ENCODE data around the gene LASP1. TPM values are rescaled to one million over a fixed set of nuclear protein-coding genes. Genes with fewer than 3 reads are reported as not detected.
A peak's percentile ranks its signal among the peaks of the same experiment; 100 is the strongest.

The LASP1 gene
- total RNA-seq, 1 donor from 2014 or later: 67.1 TPM

GRCh38 chr17:38870259-38871165, 654 bp downstream of the LASP1 start:
- DNase-seq: peak; percentile 86

DNA sequence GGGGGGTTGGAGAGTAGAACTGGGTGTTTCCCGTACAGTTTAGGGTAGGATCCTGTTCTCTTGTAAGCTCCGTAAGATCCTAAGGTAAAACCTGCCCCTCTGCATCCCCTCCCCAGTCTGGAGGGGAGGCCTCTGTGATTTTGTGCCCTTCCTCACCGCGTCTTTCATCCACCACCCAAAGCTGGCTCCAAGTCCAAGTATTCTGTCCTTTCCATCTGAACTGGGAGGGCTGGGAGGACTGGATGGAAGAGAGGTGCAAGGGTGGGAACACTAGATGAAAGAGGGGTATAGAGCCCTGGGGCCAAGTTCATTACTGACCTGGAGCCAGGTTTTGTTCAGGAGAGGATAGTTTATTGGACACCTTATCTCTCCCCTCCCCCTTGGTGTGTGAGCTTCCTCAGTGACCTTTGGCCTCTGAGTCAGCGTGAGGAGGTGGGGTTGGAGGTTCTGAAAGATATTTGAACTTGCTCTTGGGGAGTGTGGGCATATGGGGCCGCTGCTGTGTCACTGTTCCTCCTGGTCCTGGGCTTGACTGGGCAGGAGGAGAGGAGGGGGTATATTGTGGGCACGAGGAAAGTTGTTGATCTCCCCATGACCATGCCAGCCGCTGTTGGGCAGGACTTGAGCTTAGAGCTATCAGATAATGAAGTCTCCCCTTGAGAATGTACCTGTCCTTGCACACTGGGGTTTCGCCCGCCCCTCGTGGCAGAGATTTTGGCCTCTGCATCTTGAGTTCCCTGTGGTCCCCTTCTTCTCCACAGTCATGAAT, 1.6 kb downstream of the LASP1 start:
- no peak for DNase-seq

GRCh38 chr17:38872027-38872511, 2.2 kb downstream of the LASP1 start:
- no peak for DNase-seq

GRCh38 chr17:38872671-38873385, 3.0 kb downstream of the LASP1 start:
- no peak for DNase-seq

GRCh38 chr17:38873640-38874380, 4.0 kb downstream of the LASP1 start:
- DNase-seq: no peak

GRCh38 chr17:38874505-38875400, 4.9 kb downstream of the LASP1 start:
- DNase-seq: no peak

GRCh38 chr17:38875477-38876075, 5.7 kb downstream of the LASP1 start:
- no peak for DNase-seq

DNA sequence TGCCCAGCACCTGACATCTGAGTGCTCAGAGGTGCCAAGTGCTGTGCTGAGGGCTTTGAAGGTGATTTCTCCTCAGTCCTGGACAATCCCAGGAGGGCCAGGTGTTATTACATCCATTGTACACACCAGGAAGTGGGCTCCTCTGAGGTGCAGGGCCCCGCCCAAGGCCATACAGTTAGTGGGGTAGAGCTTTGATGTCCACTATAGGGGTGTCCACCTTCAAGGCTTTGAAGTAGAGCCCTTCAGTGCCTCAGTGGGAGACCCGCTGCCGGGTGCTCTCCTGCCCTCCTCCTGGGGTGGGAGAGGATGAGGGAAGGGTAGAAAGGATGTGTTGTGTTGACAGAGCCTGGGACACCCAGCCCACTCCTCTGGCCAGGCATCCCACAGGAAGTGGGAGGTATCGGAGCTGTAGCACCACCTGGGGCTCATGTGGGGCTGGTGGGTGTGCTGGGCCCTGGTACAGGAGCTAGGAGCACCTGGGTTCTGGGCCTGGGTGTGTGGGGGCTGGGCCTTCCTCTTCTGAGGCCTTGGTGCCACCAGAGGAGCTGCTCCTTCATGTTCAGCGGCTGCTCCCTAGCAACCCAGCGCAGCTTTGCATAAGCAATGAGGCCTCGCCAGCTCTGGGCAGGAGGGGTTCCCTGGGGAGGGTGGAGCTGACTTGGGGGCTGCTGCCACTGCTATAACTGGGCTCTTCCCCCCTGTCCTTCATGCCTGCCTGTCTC, 7.4 kb downstream of the LASP1 start:
- DNase-seq: no peak

DNA sequence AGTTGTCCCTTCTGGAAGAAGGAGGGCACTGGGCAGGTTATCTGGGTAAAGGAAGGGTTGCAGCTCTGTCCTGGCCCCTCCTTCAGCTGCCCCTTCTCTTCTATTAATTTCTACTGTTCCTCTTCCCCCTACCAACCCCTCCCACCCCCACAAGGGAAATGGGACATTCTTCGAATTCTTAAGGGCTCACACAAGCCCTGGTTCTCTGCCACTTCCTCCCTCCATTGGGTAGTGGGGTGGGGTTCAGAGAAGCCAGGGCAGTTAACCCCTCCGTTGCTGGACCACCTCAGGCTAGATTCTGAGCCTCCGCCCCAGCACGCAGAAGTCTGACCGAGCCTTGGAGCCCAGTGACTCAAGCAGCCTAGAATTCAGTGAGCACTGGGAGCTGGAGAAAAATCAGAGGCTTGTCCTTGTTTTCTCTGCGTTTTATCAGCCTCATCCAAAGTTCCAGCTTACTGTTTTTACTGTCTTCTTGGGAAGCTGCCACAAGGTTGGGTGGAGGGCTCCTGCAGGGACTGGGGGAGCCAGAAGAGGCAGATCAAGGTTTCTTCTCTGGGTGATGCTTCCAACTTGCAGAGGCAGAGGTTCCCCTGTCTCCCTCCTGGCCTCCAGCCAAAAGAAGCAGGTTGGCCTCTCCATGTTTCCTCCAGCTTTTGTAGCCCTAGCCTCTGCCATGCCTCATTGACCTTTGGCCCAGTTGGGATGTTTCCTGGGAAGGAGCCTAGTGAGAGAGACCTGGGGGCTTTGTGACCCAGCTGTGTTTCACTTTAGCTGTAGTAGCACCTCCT, 10.2 kb downstream of the LASP1 start:
- DNase-seq: peak; percentile 90

DNA sequence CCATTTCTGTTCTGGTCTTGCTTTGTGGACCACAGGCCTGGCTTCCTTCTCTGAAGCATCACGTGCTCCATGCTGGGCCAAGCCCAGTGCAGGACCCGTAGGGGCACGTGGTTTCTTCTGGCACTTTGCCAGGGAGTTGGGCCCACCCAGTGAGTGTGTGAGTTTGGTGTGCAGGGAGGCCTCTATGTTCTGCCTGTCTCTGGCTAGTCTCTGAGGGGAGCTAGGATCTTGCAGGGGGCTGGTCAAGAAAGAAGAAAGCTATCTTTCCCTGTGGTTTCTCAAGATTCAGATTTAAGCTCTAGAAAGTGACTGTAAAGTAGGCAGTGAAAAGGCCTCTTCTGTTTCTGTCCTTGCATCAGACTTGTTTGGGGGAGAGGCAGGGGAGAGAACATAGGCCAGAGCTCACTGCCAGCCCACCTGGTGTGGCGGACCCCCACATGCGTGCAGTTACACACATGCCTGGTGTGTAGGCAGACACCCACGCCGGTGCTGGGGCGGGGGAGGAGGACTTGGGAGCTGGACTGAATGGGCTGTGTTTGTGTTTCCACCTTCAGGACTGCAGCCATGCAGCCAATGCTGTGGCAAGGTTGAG, 11.8 kb downstream of the LASP1 start:
- peak; percentile 93 for DNase-seq

- no peak for DNase-seq
These were observed 13.0 kb downstream of the LASP1 start for GRCh38 chr17:38882870-38883269.

DNA sequence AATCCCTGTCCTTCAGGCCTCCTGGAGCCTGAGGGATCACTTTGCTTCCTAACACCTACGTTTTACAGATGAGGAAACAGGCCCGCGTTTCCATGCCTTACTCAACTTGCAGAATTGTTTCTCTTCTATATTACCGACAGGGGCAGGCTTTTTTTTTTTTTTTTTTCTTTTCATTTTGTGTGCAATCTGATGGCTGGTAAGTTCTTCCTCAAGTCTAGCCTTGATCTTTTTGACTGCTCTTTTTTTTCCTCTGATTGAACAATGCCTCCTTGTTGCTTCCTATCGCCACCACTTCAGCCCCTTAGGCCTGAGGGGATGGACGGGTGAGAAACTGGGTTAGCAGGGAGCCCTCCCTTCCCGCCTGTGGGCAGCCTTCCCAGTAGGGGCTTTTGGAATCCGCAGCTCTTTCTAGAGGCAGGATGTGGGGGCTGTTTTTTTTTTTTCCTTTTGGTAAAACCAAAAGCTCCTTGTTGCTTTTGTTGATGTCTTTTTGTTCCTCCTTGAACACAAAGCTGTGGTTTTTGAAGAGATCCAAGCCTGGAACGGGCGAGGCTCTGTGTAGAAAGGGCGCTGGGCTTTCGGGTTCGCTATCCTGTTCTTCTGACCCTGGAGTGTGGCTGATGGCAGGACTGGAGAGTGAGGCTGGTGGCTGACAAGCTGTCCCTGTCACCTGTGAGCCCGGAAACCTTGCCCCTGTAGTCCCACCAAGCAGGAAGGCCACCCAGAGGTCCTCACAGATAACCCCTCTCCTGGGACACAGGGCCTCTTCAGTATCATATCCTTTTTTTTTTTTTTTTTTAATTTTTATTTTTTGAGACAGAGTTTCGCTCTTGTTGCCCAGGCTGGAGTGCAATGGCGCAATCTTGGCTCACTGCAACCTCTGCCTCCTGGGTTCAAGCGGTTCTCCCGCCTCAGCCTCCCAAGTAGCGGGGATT, 14.0 kb downstream of the LASP1 start:
- DNase-seq: no peak

DNA sequence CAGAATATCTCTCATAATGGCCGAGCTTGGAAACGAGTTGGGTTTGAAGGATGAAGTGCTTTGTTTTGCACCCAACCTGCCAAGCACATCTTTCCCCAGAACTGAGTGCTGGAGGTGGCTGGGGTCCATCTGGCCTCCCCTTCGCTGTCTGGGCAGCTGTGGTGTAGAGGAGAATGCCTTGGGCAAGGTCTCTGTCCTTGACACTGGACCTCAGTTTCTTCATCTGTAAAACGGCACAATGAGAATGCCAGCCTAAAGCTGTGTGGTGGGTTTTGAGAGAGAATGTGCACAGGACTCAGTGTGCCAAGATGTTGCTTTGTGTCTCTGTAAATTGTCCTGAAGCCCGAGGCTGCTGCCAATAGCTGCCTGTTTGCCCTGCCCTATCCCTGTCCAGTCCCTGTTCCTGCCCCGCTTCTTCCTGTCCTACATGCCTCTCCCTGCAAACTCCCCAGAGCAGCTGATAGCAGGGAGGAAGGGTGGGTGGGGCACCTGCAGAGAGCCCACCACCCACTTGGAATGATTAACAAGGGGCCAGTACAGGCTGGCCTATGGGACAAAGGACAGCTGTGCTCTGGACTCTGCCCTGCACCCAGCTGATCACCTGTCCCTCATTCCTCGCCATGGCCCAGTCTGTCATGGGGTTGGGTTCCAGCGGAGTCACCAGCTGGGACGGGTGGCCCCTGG, 15.3 kb downstream of the LASP1 start:
- DNase-seq: no peak

DNA sequence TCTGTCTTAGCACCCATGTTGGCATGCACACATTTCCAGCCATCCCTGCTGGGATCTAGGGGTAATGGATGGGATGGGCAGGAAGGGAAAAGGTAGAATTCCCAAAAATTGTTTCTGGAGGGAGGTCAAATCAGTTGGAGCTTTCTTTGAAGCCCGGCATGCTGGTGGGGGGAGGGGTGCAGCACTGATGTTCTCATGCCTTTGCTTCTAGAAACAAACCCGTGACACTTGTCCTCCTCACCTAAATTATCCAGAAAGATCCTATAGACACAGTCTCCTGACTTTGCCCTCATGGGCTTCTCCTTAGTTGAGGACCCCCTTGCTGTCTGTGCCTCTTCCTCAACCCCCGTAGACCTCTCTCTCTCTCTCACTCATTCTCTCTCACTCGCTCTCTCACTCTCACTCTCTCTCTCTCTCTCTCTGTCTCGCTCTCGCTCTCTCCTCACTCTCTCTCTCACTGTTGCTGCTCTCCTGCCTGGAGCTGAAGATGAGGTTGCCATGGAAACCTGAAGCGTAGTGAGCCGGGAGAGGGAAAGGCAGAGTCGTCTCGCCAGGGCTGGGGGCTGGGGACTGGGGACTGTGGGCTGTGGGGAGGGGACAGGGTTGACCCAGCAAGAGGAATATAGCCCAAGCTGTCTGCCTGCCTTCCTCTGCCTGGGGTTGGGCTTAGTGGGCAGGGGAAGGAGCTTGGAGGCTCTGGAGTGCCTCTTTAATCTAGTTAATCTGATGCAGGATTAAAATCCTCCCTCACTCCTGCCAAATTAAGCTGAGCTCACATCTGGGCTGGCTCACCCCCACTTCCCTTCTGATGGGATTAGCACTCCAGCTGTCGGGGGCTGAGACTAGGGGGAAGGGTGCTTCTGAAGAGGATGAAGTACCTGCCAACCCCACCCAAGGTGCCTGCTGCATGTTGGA, 16.1 kb downstream of the LASP1 start:
- DNase-seq: peak; percentile 70

GRCh38 chr17:38886643-38887010, 16.8 kb downstream of the LASP1 start:
- DNase-seq: no peak
